ENCODE results near the gene PCBP3.
"Not testable (repeated sequence)": the region's sequence is repeated elsewhere in the genome, so short reads cannot be mapped to it uniquely, and the experiment has no call there.

The PCBP3 gene

GRCh38 chr21:45969921-45970673, 326.6 kb downstream of the PCBP3 start:
- in situ Hi-C loops (cut with HindIII; ENCODE audit: low sequenced_read_pairs) = no loop called here

DNA sequence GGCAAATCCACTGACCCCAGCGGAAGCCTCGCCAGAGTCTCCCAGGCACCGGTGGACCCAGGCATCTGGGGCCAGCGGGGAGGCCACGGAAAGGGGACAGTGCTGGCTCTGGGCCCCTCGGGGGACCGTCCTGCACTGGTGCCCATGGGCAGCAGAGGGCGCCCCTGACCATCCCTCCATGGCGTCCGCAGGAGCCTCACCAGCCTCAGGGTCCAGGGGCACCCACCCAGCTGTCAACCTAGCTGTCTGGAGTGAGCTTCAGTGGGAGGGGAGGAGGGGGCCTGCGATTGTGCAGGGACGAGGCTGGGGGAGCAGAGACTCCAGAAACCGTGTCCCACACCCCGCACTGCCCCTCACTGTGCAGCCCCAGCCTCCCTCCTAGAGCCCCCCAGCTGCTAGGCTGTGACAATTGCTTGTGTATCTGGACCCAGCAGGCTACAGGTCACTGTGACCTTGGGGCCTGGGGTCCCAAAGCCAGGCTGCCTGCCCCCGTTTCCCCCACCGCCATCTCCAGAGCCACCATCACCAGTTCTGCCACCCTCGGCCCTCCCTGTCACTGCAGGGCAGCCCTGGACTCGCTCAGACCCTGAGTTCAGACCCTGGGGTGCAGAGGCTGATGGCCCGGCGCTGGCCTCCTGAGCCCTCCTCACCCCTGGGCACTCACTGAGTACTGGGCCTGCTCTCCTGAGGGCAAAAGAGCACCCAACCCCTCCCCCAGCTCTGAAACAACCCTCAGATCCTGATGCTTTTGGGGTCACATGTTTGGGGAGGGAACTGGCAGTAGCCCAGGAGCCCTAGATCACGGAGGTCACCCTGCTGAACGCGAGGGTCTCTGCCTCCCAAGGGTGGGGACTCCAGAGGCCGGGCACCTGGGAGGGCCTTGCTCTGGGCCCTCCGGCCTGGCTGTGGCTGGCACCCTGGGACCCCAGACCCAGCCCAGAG, 327.4 kb downstream of the PCBP3 start:
- in situ Hi-C loops (cut with HindIII; ENCODE audit: low sequenced_read_pairs) = no loop called here

- in situ Hi-C loops (cut with HindIII; ENCODE audit: low sequenced_read_pairs) = no loop called here
Observed at GRCh38 chr21:45971616-45972352, 328.3 kb downstream of the PCBP3 start.

DNA sequence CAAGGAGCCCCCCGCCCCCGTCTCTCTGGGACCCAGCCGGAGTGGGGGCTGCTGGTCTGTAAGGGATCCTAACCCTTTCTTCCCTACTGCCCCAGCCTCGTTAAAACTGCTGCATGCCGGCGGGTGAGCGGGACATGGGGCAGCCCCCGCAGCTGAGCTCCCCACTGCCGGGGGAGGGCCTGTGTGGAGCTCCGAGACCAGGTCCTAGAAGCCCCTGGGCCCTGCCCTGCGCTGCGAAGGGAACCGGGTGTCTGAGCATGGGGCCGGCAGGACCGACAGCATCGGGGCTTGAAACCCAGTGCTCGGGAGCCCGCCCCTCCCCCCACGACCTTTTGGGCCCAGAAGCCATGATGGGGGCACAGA, 328.8 kb downstream of the PCBP3 start:
- in situ Hi-C loops (cut with HindIII; ENCODE audit: low sequenced_read_pairs) = no loop called here

DNA sequence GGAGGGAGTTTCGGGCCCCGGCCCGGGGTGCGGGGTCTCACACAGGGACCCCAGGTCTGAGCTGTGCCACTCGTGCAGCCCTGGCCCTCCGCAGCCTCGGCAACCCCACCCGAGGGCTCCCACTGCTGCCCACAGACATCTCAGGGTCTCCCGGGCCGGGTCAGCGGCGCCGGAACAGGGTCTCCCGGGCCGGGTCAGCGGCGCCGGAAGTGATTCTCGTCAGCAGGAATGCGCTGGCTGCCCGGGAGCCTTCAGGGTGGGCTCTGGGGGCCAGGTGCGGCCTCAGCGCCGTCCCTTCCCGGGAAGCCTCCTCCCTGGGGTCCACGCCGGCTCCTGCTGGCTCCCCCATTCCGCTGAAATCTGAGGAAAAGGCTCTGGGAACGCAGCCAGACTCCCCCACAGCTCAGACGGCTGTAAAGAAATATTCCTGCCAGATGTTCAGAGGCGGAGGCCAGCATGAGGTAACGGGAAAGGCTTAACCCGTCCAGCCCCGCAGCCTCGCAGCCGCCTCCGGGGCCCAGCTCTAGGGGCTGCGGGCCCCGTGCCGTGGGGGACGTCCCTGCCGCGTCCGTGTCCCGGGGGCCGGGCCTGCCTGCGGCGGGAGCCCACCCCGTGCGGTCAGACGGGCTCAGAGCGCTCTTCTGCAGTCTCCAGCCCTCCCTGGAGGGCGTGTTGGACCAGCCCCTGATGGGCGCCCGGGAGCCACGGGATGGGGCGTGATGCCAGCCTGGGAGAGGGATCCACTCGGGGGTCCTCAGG, 329.4 kb downstream of the PCBP3 start:
- in situ Hi-C loops (cut with HindIII; ENCODE audit: low sequenced_read_pairs) = no loop called here

DNA sequence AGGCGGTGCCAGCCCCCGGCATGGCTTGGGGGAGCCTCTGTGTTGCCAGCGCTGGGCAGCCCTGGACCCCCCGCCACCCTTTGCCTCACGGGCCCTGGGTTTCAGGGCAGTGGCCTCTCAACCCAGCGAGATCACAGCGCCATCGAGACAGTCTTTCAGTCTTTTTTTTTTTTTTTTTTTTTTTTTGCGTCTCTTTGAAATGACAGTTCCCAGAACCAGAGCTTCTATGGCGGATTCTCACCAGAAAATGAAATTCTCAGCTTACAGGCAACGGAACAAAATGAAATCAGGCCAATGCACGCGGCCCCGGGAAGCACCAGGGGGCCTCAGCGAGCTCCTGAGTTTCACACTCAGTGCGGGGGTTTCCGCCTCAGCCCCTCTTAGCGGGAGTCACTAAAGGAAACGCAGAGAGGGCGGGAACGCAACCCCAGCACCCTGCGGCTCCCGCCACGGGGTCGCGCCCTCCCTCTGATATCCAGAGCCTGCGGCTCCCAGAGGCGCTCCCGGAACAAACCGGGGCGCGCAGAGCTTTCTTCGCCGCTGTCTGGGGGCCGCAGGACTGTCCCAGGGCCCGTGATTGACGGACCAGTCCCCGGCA, 330.0 kb downstream of the PCBP3 start:
- in situ Hi-C loops (cut with HindIII; ENCODE audit: low sequenced_read_pairs) = no loop called here

DNA sequence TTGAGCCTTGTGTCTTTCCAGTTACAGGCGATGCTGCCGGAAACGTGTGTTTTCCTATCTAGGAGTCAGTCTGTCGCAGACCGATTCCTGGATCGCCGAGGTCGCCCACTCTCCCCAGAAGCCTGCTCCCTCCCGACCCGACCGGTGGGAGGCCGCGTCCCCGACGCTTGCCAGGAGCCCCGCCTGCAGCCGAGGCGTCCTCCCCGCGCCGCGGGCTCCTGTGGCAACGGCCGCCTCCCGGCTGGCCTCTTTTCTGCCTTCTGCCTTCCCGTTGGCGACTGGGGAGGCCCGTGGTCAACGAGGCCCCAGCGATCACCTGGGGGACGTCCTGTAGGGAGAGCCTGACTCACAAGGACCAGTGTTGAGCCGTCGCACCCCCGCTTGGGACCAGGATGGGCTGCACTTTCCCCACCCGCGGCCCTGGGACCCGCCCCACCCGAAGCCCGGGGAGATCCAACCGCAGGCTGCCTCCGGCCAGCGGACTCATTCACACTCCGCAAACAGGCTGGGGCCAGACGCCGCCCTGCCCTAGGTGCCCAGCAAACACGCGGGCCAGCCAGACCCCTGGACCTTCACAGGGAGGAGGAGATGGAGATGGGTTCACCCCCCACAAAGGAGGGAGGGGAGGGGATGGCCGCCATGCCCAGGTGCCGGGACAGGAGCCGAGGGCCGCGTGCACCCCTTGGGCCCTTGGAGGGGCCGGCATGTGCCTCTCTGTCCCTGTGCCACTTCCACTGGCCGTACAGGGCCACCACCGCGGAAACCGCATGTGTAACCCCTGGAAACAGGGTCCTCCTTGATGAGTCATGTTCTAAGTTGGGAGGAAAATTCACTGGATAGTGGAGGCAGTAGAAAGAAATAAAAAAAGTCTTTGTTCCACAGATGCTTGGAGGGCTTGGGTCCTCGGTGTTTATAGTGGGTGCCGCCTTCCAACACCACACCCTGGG, 330.8 kb downstream of the PCBP3 start:
- in situ Hi-C loops (cut with HindIII; ENCODE audit: low sequenced_read_pairs) = no loop called here

- in situ Hi-C loops (cut with HindIII; ENCODE audit: low sequenced_read_pairs) = no loop called here
Observed at GRCh38 chr21:45975020-45975666, 331.6 kb downstream of the PCBP3 start.

- in situ Hi-C loops (cut with HindIII; ENCODE audit: low sequenced_read_pairs) = not testable (repeated sequence)
Observed at GRCh38 chr21:45975667-45976409, 332.3 kb downstream of the PCBP3 start.

GRCh38 chr21:45976701-45977311, 333.3 kb downstream of the PCBP3 start:
- in situ Hi-C loops (cut with HindIII; ENCODE audit: low sequenced_read_pairs) = no loop called here

GRCh38 chr21:45977396-45977795, 333.9 kb downstream of the PCBP3 start:
- in situ Hi-C loops (cut with HindIII; ENCODE audit: low sequenced_read_pairs) = no loop called here

- in situ Hi-C loops (cut with HindIII; ENCODE audit: low sequenced_read_pairs) = no loop called here
Observed at GRCh38 chr21:45979141-45979631, 335.7 kb downstream of the PCBP3 start.

DNA sequence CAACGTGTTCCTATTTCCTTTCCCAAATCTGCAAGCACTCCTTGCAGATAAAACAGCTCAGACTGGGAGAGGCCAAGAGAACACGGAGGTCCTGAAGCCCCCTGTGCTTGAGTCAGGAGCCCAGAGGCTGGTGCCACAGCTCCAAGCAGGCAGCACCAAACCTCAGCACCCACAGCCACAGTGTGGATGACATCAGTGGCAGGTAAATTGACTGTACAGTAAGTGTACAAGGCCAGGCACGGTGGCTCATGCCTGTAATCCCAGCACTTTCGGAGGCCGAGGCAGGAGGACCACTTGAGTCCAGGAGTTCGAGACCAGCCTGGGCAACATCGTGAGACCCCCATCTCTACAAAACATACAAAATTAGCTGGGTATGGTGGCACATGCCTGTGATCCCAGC, 336.1 kb downstream of the PCBP3 start:
- in situ Hi-C loops (cut with HindIII; ENCODE audit: low sequenced_read_pairs) = no loop called here

- in situ Hi-C loops (cut with HindIII; ENCODE audit: low sequenced_read_pairs) = no loop called here
Observed at GRCh38 chr21:45980271-45980670, 336.7 kb downstream of the PCBP3 start.

GRCh38 chr21:45980697-45981096, 337.2 kb downstream of the PCBP3 start:
- in situ Hi-C loops (cut with HindIII; ENCODE audit: low sequenced_read_pairs) = no loop called here

- in situ Hi-C loops (cut with HindIII; ENCODE audit: low sequenced_read_pairs) = no loop called here
Observed at GRCh38 chr21:45981151-45982091, 337.9 kb downstream of the PCBP3 start, which contains the start of gene COL6A1. Gene COL6A1 (plus strand): TSS chr21:45981770. CDS start chr21:45981851, 81 bp downstream.

Data from endothelial cell of hepatic sinusoid (primary cell).